ENCODE results near the gene INF2.

DNA sequence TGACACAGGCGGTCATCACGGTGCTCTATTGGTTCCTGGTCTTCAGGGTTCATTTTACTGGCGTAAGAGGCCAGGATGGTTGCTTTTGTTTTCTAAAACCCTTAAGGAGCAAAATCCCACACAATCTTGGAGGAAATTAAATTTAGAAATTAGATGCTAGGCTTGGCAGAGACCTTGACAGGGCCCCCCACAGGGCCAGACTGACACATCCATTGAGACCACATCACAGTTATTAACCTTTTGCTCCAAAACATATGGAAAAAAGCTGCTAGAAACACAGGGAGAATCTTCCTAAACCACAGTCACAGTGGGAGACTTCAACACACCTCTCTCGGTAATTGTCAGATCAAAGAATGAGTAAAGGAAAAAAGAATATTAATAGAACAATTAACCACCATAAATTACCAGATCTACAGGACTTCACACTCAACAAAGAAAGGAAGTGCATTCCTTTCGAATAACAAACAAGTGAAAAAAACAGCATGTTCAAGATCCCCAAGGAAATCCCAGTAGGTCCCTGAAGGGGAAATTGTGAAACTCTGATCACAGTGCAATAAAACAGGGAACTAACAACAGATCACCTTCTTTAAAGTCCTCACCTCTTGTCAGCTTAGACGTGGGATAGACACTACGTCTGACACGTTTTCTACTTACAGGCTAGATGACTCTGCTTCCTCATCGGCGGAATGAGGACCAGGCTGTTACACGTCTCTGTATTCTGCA is 44.6 kb upstream of the INF2 start:
- TF ChIP-seq EZH2 (optimal IDR thresholded peaks at IDR 0.05; ENCODE audit: low read depth, low read length) (no peak), EZH2phosphoT487 (IDR thresholded peaks at IDR 0.05; ENCODE audit: low read length) (no peak)
- TF ChIP-seq, protein P1, sequence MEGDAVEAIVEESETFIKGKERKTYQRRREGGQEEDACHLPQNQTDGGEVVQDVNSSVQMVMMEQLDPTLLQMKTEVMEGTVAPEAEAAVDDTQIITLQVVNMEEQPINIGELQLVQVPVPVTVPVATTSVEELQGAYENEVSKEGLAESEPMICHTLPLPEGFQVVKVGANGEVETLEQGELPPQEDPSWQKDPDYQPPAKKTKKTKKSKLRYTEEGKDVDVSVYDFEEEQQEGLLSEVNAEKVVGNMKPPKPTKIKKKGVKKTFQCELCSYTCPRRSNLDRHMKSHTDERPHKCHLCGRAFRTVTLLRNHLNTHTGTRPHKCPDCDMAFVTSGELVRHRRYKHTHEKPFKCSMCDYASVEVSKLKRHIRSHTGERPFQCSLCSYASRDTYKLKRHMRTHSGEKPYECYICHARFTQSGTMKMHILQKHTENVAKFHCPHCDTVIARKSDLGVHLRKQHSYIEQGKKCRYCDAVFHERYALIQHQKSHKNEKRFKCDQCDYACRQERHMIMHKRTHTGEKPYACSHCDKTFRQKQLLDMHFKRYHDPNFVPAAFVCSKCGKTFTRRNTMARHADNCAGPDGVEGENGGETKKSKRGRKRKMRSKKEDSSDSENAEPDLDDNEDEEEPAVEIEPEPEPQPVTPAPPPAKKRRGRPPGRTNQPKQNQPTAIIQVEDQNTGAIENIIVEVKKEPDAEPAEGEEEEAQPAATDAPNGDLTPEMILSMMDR (IDR thresholded peaks at IDR 0.05; ENCODE audit: low read length), result no peak

Measured in MM.1S (cell line).